Transverse colon (tissue), 4 donors: ENCODE data around the gene JKAMP. TPM values are rescaled to one million over a fixed set of nuclear protein-coding genes. Genes with fewer than 3 reads are reported as not detected.

Experiments used
- DNase-seq: peaks from one replicate; pipeline ENCODE4 v3.0.0-alpha.2; 2019
- H3K27ac ChIP-seq, 4 donors: fragments of 200-600 bp; sonication (generic); 2 replicates each; pipeline ENCODE4 v1.5.1; 2016 to 2018; ENCODE audit warnings: inconsistent platforms in 4 of 4
- H3K27me3 ChIP-seq: fragments of 200-600 bp; sonication (generic); 2 replicates; pipeline ENCODE4 v1.5.1; 2017; ENCODE audit warnings: inconsistent platforms
- H3K36me3 ChIP-seq, 4 donors: fragments of 200-600 bp; sonication (generic); 2 replicates each; pipeline ENCODE4 v1.5.1; 2017 to 2019; ENCODE audit warnings: inconsistent platforms in 4 of 4
- H3K4me1 ChIP-seq, 4 donors: fragments of 200-600 bp; sonication (generic); 2 replicates each; pipeline ENCODE4 v1.5.1; 2017 to 2020; ENCODE audit warnings: inconsistent platforms in 4 of 4
- H3K4me3 ChIP-seq, 4 donors: fragments of 200-600 bp; sonication (generic); 1 replicate in 1 of 4; 2 replicates in 3 of 4; pipeline versions ENCODE4 v1.5.1 to v1.6.1; 2017 to 2019; ENCODE audit warnings: inconsistent platforms in 4 of 4
- H3K9me3 ChIP-seq, 2 donors: fragments of 200-600 bp; sonication (generic); 2 replicates each; pipeline ENCODE4 v1.5.1; 2017 to 2019; ENCODE audit warnings: inconsistent platforms in 2 of 2
- EP300 ChIP-seq: sonication (generic); formaldehyde crosslinking; IDR thresholded peaks from one replicate; pipeline ENCODE4 v1.6.1; 2017; ENCODE audit warnings: antibody characterized with exemption, low read depth
- POLR2A ChIP-seq: fragments of 450-650 bp; IDR thresholded peaks from one replicate; pipeline ENCODE4 v1.6.1; 2016; ENCODE audit warnings: antibody characterized with exemption, mild to moderate bottlenecking, moderate library complexity
- POLR2AphosphoS5 ChIP-seq, 3 donors: sonication (generic); formaldehyde crosslinking; IDR thresholded peaks; one replicate each; pipeline ENCODE4 v1.6.1; 2016; ENCODE audit warnings: antibody characterized with exemption in 3 of 3
- WGBS, 2 donors: methylation state at CpG; one replicate each; pipeline ENCODE4 v1.1.5; 2018; ENCODE audit warnings: low coverage in 1 of 2; 5-methylcytosine and 5-hydroxymethylcytosine counted together
- in situ Hi-C, 4 donors: fragments of 200-750 bp; cut with MboI; loops; one replicate each; pipeline versions ENCODE4 v1.15.0 to v1.15.1; 2017; ENCODE audit warnings: low sequenced_read_pairs in 3 of 4, low pct_ligation_motif_present in 1 of 4, low pct_unique_long_range_greater_than_20kb in 1 of 4
- intact Hi-C: fragments of 100-400 bp; cut with DNase I; formaldehyde crosslinking; loops from one replicate; pipeline ENCODE4 v1.15.1; 2023; ENCODE audit warnings: low total_unique reads
- total RNA-seq, 4 donors: library from RNA; depleted of rRNA; stranded (reverse); fragments of >200 nt; gene quantifications; one replicate each; pipeline ENCODE4 v1.1.0, GENCODE V29; 2016
- TF ChIP-seq, protein P1 (sequence below), 5 experiments: fragments of 200-600 bp in 3 of 5; fragments of 450-650 bp in 2 of 5; sonication (generic) in 3 of 5; IDR thresholded peaks; 1 replicate in 2 of 5; 2 replicates in 3 of 5; pipeline ENCODE4 v1.5.1; 2016 to 2017; ENCODE audit warnings: antibody characterized with exemption in 5 of 5, inconsistent platforms in 3 of 5, mild to moderate bottlenecking in 2 of 5, moderate library complexity in 1 of 5

The JKAMP gene
- total RNA-seq, 4 donors from 2014 or later: 12.9 to 66.8 (median 36.0) TPM

GRCh38 chr14:59454139-59454538 is 30.2 kb upstream of the JKAMP start:
- DNase-seq: no peak
- WGBS, 2 donors: 64 to 84% methylated on average over 2 of the region's 2 CpGs
- H3K9me3 ChIP-seq: no peaks in the 10 kb centered on the region
- H3K4me1 ChIP-seq: no peaks in the 10 kb centered on the region
- no peaks in the 10 kb centered on the region for H3K27me3 ChIP-seq
- intact Hi-C loops (no loop called here), in situ Hi-C loops (loop anchor here in 1 of 4 donors (25.0 kb wide), 1 partner anchor 967 kb away; no protein-coding TSS in a partner anchor)
- no peaks in the 10 kb centered on the region for H3K36me3 ChIP-seq
- H3K27ac ChIP-seq: no peak overlapping the region
- no peak overlapping the region for H3K4me3 ChIP-seq
- no peak for TF ChIP-seq POLR2A
- TF ChIP-seq, protein P1, sequence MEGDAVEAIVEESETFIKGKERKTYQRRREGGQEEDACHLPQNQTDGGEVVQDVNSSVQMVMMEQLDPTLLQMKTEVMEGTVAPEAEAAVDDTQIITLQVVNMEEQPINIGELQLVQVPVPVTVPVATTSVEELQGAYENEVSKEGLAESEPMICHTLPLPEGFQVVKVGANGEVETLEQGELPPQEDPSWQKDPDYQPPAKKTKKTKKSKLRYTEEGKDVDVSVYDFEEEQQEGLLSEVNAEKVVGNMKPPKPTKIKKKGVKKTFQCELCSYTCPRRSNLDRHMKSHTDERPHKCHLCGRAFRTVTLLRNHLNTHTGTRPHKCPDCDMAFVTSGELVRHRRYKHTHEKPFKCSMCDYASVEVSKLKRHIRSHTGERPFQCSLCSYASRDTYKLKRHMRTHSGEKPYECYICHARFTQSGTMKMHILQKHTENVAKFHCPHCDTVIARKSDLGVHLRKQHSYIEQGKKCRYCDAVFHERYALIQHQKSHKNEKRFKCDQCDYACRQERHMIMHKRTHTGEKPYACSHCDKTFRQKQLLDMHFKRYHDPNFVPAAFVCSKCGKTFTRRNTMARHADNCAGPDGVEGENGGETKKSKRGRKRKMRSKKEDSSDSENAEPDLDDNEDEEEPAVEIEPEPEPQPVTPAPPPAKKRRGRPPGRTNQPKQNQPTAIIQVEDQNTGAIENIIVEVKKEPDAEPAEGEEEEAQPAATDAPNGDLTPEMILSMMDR (IDR thresholded peaks at IDR 0.05): no peak
- TF ChIP-seq EP300: no peak
- no peak for TF ChIP-seq POLR2AphosphoS5 (IDR thresholded peaks at IDR 0.05)

- H3K36me3 ChIP-seq: no peaks in the 10 kb centered on the region
- no peaks in the 10 kb centered on the region for H3K4me1 ChIP-seq
- no peak for DNase-seq
- no peaks in the 10 kb centered on the region for H3K27me3 ChIP-seq
- H3K9me3 ChIP-seq: no peaks in the 10 kb centered on the region
- intact Hi-C loops (no loop called here), in situ Hi-C loops (loop anchor here in 1 of 4 donors (25.0 kb wide), 1 partner anchor 968 kb away; no protein-coding TSS in a partner anchor)
- no peak for TF ChIP-seq EP300
- no peak for TF ChIP-seq POLR2A
- TF ChIP-seq, protein P1 (IDR thresholded peaks at IDR 0.05): no peak
- no peak for TF ChIP-seq POLR2AphosphoS5 (IDR thresholded peaks at IDR 0.05)
- no peak overlapping the region for H3K27ac ChIP-seq
- H3K4me3 ChIP-seq: no peak overlapping the region
- 97 to 100% methylated on average over 1 of the region's 1 CpG for WGBS, 2 donors
These were observed 28.9 kb upstream of the JKAMP start for GRCh38 chr14:59455411-59455810.

- Histone ChIP-seq H3K4me1 (peaks cover 0 to under 1% (median under 1%) of the 10 kb centered on the region in 4 donors), H3K36me3 (no peaks in the 10 kb centered on the region), H3K4me3 (no peak overlapping the region), H3K27ac (no peak overlapping the region), H3K27me3 (no peaks in the 10 kb centered on the region), H3K9me3 (no peaks in the 10 kb centered on the region)
- WGBS, 2 donors: 83 to 100% methylated on average over 1 to 2 of the region's 2 CpGs
- intact Hi-C loops (no loop called here), in situ Hi-C loops (loop anchor here in 1 of 4 donors (25.0 kb wide), 1 partner anchor 971 kb away; no protein-coding TSS in a partner anchor)
- TF ChIP-seq, protein P1 (IDR thresholded peaks at IDR 0.05): no peak
- no peak for TF ChIP-seq POLR2AphosphoS5 (IDR thresholded peaks at IDR 0.05)
- no peak for TF ChIP-seq POLR2A
- no peak for TF ChIP-seq EP300
- DNase-seq: no peak
These were observed 25.8 kb upstream of the JKAMP start for GRCh38 chr14:59458486-59458885.

- Histone ChIP-seq H3K36me3 (no peaks in the 10 kb centered on the region), H3K9me3 (no peaks in the 10 kb centered on the region), H3K27ac (no peak overlapping the region), H3K4me3 (no peak overlapping the region), H3K27me3 (peaks cover 7% of the 10 kb centered on the region), H3K4me1 (peaks cover 4 to 14% (median 11%) of the 10 kb centered on the region in 4 donors)
- WGBS, 2 donors: 89 to 94% methylated on average over 1 of the region's 1 CpG
- DNase-seq: no peak
- intact Hi-C loops: no loop called here
- TF ChIP-seq POLR2A: no peak
- TF ChIP-seq, protein P1 (IDR thresholded peaks at IDR 0.05): no peak
- TF ChIP-seq EP300: no peak
- no peak for TF ChIP-seq POLR2AphosphoS5 (IDR thresholded peaks at IDR 0.05)
- in situ Hi-C loops: loop anchor here in 1 of 4 donors (25.0 kb wide), 1 partner anchor 973 kb away; no protein-coding TSS in a partner anchor
These were observed 23.9 kb upstream of the JKAMP start for GRCh38 chr14:59460378-59460777.
